SJSA1 (cell line): ENCODE data around the gene MBD1. TPM values are rescaled to one million over a fixed set of nuclear protein-coding genes. Genes with fewer than 3 reads are reported as not detected.
"Not testable (repeated sequence)": the region's sequence is repeated elsewhere in the genome, so short reads cannot be mapped to it uniquely, and the experiment has no call there.

Source experiments
- DNase-seq, 2 experiments: peaks; one replicate each; pipeline ENCODE4 v3.0.0-alpha.2; 2015 to 2020; ENCODE audit warnings: low spot score in 2 of 2, low read depth in 1 of 2
- H3K27ac ChIP-seq: fragments of 250-450 bp; sonication (Bioruptor Pico); 2 replicates; pipeline ENCODE4 v1.5.1; 2020; ENCODE audit warnings: mild to moderate bottlenecking, moderate library complexity
- H3K27me3 ChIP-seq: fragments of 250-450 bp; sonication (Bioruptor Pico); replicated peaks from 2 replicates; pipeline ENCODE4 v1.5.1; 2020; ENCODE audit warnings: mild to moderate bottlenecking, moderate library complexity
- H3K36me3 ChIP-seq: fragments of 250-450 bp; sonication (Bioruptor Pico); 2 replicates; pipeline ENCODE4 v1.5.1; 2020; ENCODE audit warnings: mild to moderate bottlenecking
- H3K4me1 ChIP-seq: fragments of 250-450 bp; sonication (Bioruptor Pico); replicated peaks from 2 replicates; pipeline ENCODE4 v1.6.1; 2021; ENCODE audit warnings: mild to moderate bottlenecking
- H3K4me3 ChIP-seq: fragments of 250-450 bp; sonication (Bioruptor Pico); 2 replicates; pipeline ENCODE4 v1.5.1; 2020; ENCODE audit warnings: mild to moderate bottlenecking
- H3K9me3 ChIP-seq: fragments of 250-450 bp; sonication (Bioruptor Pico); replicated peaks from 2 replicates; pipeline ENCODE4 v1.5.1; 2020; ENCODE audit warnings: mild to moderate bottlenecking
- total RNA-seq: library from RNA; depleted of rRNA; stranded (reverse); fragments of >200 nt; shearing (Covaris generic); gene quantifications from 2 replicates; pipeline ENCODE4 v1.2.3, GENCODE V29; 2014

Gene MBD1
- total RNA-seq, 1 experiment from 2014 or later: 64.4 TPM

- Histone ChIP-seq H3K9me3 (no peaks in the 10 kb centered on the region; the same call in 1 of the 2 replicates), H3K27me3 (peaks cover 14% of the 10 kb centered on the region), H3K36me3 (0 out of 2 replicates have a peak, but pooled peaks cover 4% of the 10 kb centered on the region), H3K27ac (no peak overlapping the region), H3K4me3 (peak overlapping the region; percentile 32), H3K4me1 (peaks cover 4% of the 10 kb centered on the region; the same call in 1 of the 2 replicates)
- DNase-seq: peak in 1 of 2 experiments; percentile 4
Measured at GRCh38 chr18:50307400-50307737, 26.0 kb upstream of the MBD1 start.

GRCh38 chr18:50306944-50307343, 25.6 kb upstream of the MBD1 start:
- no peak overlapping the region for H3K4me3 ChIP-seq
- 0 out of 2 replicates have a peak, but pooled peaks cover 4% of the 10 kb centered on the region for H3K36me3 ChIP-seq
- H3K27ac ChIP-seq: no peak overlapping the region
- no peak for DNase-seq
- H3K27me3 ChIP-seq: peaks cover 14% of the 10 kb centered on the region
- H3K9me3 ChIP-seq: no peaks in the 10 kb centered on the region; the same call in 1 of the 2 replicates
- peaks cover 4% of the 10 kb centered on the region; the same call in 1 of the 2 replicates for H3K4me1 ChIP-seq

- no peak for DNase-seq
- Histone ChIP-seq H3K4me1 (peaks cover 4% of the 10 kb centered on the region), H3K36me3 (no peaks in the 10 kb centered on the region), H3K4me3 (no peak overlapping the region), H3K9me3 (no peaks in the 10 kb centered on the region), H3K27me3 (peaks cover 20% of the 10 kb centered on the region), H3K27ac (no peak overlapping the region)
Measured at GRCh38 chr18:50301074-50301473, 19.8 kb upstream of the MBD1 start.

- peaks cover 17% of the 10 kb centered on the region for H3K27me3 ChIP-seq
- H3K4me1 ChIP-seq: peaks cover 4% of the 10 kb centered on the region
- H3K4me3 ChIP-seq: no peak overlapping the region
- no peak for DNase-seq
- H3K9me3 ChIP-seq: no peaks in the 10 kb centered on the region
- no peak overlapping the region for H3K27ac ChIP-seq
- no peaks in the 10 kb centered on the region for H3K36me3 ChIP-seq
Measured at GRCh38 chr18:50299626-50300388, 18.5 kb upstream of the MBD1 start.

GRCh38 chr18:50298443-50299284, 17.3 kb upstream of the MBD1 start:
- H3K27ac ChIP-seq: no peak overlapping the region
- H3K4me3 ChIP-seq: no peak overlapping the region
- H3K9me3 ChIP-seq: no peaks in the 10 kb centered on the region
- no peaks in the 10 kb centered on the region for H3K36me3 ChIP-seq
- H3K4me1 ChIP-seq: peaks cover 4% of the 10 kb centered on the region
- DNase-seq: no peak
- peaks cover 17% of the 10 kb centered on the region for H3K27me3 ChIP-seq

- no peaks in the 10 kb centered on the region for H3K36me3 ChIP-seq
- H3K4me1 ChIP-seq: peaks cover 4% of the 10 kb centered on the region
- H3K4me3 ChIP-seq: no peak overlapping the region
- no peak overlapping the region for H3K27ac ChIP-seq
- peak in 1 of 2 experiments; percentile 11 for DNase-seq
- H3K9me3 ChIP-seq: no peaks in the 10 kb centered on the region
- H3K27me3 ChIP-seq: peaks cover 17% of the 10 kb centered on the region
Measured at GRCh38 chr18:50297621-50298442, 16.5 kb upstream of the MBD1 start.

GRCh38 chr18:50293039-50293438, 11.7 kb upstream of the MBD1 start:
- H3K4me1 ChIP-seq: peaks cover 4% of the 10 kb centered on the region

GRCh38 chr18:50289108-50289443, 7.8 kb upstream of the MBD1 start:
- Histone ChIP-seq H3K4me1 (peaks cover 10% of the 10 kb centered on the region), H3K27ac (no peak overlapping the region), H3K36me3 (peaks cover 28% of the 10 kb centered on the region), H3K27me3 (peaks cover 13% of the 10 kb centered on the region), H3K4me3 (no peak overlapping the region), H3K9me3 (no peaks in the 10 kb centered on the region)
- DNase-seq: no peak

More at GRCh38 chr18:50293039-50293438, 11.7 kb upstream of the MBD1 start:
- DNase-seq: no peak
- Histone ChIP-seq H3K36me3 (no peaks in the 10 kb centered on the region), H3K27me3 (peaks cover 13% of the 10 kb centered on the region), H3K9me3 (no peaks in the 10 kb centered on the region), H3K4me3 (no peak overlapping the region), H3K27ac (no peak overlapping the region)

- Histone ChIP-seq H3K27me3 (peaks cover 13% of the 10 kb centered on the region), H3K4me3 (peak overlapping the region; percentile 70), H3K36me3 (peaks cover 33% of the 10 kb centered on the region)
- H3K27ac ChIP-seq, H3K9me3 ChIP-seq, H3K4me1 ChIP-seq, DNase-seq: not testable (repeated sequence)
Measured at GRCh38 chr18:50288348-50289107, 7.2 kb upstream of the MBD1 start.

- peaks cover 10% of the 10 kb centered on the region for H3K4me1 ChIP-seq
- DNase-seq: peak; percentile 95 to 99
- H3K36me3 ChIP-seq: peaks cover 41% of the 10 kb centered on the region
- peaks cover 13% of the 10 kb centered on the region for H3K27me3 ChIP-seq
- peak within 1 kb of the TSS; percentile 44 for H3K27ac ChIP-seq
- H3K9me3 ChIP-seq: no peaks in the 10 kb centered on the region
- H3K4me3 ChIP-seq: peak within 1 kb of the TSS; percentile 70
Measured at GRCh38 chr18:50287441-50288347, 6.4 kb upstream of the MBD1 start, which contains the start of gene CXXC1. TSS of gene CXXC1 (minus strand) at chr18:50287692. CDS start at chr18:50287589, 103 bp downstream.

- H3K27ac ChIP-seq: peak overlapping the region; percentile 44
- no peak for DNase-seq
- H3K36me3 ChIP-seq: peaks cover 48% of the 10 kb centered on the region
- no peaks in the 10 kb centered on the region for H3K9me3 ChIP-seq
- H3K4me1 ChIP-seq: peaks cover 13% of the 10 kb centered on the region
- H3K4me3 ChIP-seq: peak overlapping the region; percentile 70
- peaks cover 13% of the 10 kb centered on the region for H3K27me3 ChIP-seq
Measured at GRCh38 chr18:50287028-50287440, 5.7 kb upstream of the MBD1 start.

- H3K4me3 ChIP-seq: peak overlapping the region; percentile 70
- peaks cover 52% of the 10 kb centered on the region for H3K36me3 ChIP-seq
- peaks cover 17% of the 10 kb centered on the region for H3K4me1 ChIP-seq
- peaks cover 13% of the 10 kb centered on the region for H3K27me3 ChIP-seq
- no peaks in the 10 kb centered on the region for H3K9me3 ChIP-seq
- H3K27ac ChIP-seq: no peak overlapping the region
- peak; percentile 62 to 75 for DNase-seq
Measured at GRCh38 chr18:50286391-50287027, 5.2 kb upstream of the MBD1 start.
